NCI-H510A (cell line): Measurements from ENCODE around the gene LMBR1.
"Not testable (repeated sequence)": the region's sequence is repeated elsewhere in the genome, so short reads cannot be mapped to it uniquely, and the experiment has no call there.

Experiments used
- DNase-seq: peaks from one replicate; lab custom pipeline; 2025; lab: John Stamatoyannopoulos, UW

The LMBR1 gene

GRCh38 chr7:156759143-156759542 lies 133.8 kb downstream of the LMBR1 start:
- DNase-seq, result no peak

DNA sequence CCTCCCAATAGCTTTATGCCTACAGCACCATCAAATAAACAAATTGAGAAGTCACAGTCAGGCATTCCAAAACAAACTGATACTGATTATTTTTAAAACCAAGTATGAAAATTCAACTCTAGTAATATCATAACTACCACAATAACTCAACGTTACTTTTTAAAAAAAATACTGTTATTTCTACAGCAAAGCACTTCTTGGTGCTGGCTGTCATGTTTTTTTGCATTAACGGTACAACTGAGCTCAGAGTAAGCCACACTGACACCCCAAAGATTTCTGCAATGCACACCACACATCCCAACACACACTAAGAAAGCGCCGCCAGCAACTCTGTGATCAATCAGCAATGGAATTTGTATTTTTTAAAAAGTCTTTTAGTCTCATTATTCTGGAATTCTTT lies 138.8 kb downstream of the LMBR1 start:
- no peak for DNase-seq

GRCh38 chr7:156753630-156754029 lies 139.4 kb downstream of the LMBR1 start:
- no peak for DNase-seq

- no peak for DNase-seq
Measured at GRCh38 chr7:156753229-156753560, 139.8 kb downstream of the LMBR1 start.

DNA sequence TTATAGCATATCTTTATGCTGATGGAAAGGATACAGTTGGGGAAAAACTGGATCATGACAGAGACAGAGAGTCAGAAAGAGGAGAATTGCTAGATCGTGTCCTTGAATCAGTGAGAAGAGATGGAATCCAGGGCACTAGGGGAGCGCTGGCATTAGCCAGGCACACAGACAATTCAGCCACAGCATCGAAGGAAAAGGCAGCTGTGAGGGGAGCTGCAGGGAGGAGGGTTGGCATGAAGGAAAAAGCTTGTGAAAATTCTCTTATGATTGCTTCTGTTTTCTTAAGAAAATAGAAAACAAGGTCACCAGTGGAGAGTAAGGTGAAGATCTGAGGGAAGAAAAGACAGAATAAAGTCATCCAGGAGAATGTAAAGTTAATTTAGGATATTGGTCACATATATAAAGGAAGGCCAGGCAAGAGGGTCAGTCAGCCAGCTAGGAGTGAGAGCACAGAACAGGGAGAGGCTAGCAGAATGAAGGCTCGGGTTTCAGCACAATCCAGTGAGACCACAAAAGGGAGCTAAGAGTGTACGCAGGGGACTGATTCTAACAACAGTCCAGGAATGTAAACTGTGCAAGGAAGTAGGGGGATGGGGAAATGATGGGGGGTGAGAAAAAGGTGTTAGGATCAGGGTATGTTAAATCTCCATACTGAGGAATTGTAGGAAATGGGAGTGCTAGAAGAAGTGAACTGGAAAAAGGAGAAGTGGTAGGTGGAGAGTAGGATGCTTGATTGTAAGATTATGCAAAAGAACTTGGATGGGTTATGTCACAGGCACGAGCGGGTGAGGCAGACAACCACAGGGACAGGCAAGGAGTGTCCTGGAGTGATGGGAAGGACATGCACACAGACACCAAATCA lies 140.4 kb downstream of the LMBR1 start:
- DNase-seq, result no peak

DNA sequence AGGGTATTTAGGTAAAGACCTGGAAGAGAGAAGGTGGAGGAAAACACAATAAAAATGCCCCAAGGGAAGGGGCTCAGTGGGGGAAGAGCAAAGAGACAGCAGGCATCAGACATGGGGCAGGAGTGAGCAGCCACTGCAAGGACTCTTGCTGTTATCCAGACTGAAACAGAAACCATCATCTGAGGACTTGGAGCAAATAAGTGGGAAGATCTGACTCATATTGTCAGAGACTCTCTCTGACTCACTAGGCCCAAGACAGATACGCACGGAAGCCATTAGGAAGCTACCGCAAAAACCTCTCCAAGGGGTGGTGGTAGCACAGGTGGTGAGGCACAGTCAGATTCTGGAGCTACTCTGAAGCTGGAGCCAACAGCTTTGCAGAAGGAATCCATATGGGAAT lies 141.7 kb downstream of the LMBR1 start:
- DNase-seq, result no peak

GRCh38 chr7:156747718-156748117 lies 145.3 kb downstream of the LMBR1 start:
- no peak for DNase-seq

DNA sequence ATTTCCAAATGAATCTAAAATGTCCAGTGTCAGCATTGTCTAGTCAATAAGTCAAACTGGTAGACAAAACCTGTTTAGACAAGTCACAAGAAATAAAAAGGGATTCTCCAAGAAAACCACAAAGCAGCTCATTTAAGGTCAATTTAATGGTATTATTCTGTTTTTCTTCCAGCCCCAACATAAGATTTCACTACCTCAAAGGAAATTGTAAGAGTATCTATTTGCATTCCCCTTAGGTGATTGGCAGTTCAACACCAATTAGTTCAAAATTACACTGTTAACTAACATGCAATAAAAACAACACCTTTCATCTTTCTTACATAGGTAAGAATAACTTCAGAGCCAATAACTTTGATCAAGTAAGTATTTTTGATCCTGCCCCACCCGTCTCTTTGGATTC lies 146.1 kb downstream of the LMBR1 start:
- DNase-seq, result no peak

DNA sequence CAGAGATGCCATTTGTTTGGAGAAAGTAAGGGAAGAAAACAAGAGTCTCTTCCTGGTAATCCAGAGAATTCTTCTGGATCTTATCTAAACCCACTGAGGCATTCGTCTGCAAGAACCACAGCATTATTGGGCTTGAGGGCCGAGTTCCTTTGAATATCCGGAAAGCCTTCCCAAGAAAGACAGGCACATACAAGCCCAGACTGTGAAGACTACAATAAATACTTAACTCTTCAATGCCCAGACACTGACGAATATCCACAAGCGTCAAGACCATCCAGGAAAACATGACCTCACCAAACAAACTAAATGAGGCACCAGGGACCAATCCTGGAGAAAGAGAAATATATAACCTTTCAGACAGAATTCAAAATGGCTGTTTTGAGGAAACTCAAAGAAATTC lies 153.4 kb downstream of the LMBR1 start:
- DNase-seq, result no peak

- no peak for DNase-seq
Measured at GRCh38 chr7:156735851-156736250, 157.1 kb downstream of the LMBR1 start.

DNA sequence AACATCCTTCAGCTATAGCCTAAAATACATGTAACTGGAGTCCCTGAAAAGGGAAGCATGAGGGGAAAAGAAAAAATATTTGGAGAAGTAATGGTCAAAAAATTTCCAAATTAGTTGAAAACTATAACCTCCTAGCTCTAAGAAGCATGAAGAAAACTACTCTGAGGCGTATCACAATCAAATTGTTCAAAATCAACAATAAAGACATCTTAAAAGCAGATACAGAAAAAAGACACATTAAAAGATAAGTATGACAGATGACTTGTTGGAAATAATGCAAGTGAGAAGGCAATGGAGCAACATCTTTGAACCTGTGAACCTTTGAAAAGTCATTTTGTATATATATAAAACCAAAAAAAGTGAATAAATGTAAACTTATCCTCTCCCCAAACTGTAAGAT lies 159.3 kb downstream of the LMBR1 start:
- DNase-seq, result no peak

- no peak for DNase-seq
Measured at GRCh38 chr7:156732091-156732625, 160.8 kb downstream of the LMBR1 start.

DNA sequence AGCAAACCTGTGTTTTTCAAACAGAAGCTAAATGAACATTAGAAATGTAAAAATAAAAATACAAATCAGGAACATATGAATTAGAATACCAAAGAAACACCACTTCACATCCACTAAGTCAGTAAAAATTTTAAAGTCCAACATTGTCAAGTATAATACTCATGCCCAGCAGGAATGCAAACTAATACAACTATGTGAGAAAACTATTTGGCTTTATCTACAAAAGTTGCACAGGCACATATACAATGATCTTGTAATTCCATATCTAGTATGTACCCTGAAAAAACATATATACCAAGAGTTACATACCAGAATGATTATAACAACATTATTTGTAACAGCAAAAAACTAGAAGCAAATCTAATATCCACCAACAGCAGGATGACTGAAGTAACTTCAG lies 161.3 kb downstream of the LMBR1 start:
- no peak for DNase-seq

DNA sequence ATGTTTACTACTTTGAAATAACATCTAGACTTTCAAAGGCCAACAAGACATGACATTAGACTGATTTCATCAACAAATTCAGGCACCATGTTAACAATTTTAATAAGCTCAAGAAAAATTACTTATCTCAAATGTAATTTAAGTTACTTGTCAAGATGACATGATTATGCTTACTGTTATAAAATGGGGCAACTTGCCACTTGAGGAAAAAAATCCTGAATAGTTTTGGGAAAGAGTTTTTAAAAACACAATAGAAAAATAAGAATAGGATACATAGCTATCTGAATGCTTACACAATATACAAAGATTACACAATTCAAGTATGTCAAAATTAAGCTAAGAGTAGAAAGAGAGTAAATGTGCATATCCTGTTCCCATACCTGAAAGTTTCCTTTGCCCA lies 167.0 kb downstream of the LMBR1 start:
- DNase-seq, result no peak

DNA sequence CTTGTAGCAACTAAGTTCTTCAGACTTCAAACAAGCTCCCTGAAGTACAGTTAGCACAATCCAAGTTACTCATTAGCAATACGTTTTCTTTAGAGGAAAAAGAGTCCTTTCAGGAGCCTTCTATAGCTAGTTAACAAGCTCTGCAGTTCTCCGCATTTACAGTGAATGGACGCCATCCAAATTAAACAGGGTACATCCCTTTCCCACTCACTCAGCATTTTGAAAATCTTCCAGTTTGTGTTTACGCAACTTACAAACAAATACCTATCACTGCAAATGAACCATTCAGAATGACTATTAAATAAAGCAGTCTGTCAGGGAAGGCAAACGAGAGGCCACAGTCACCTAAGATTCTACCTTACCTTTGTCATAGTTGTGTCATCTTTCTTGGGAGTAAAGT lies 167.9 kb downstream of the LMBR1 start:
- no peak for DNase-seq

DNA sequence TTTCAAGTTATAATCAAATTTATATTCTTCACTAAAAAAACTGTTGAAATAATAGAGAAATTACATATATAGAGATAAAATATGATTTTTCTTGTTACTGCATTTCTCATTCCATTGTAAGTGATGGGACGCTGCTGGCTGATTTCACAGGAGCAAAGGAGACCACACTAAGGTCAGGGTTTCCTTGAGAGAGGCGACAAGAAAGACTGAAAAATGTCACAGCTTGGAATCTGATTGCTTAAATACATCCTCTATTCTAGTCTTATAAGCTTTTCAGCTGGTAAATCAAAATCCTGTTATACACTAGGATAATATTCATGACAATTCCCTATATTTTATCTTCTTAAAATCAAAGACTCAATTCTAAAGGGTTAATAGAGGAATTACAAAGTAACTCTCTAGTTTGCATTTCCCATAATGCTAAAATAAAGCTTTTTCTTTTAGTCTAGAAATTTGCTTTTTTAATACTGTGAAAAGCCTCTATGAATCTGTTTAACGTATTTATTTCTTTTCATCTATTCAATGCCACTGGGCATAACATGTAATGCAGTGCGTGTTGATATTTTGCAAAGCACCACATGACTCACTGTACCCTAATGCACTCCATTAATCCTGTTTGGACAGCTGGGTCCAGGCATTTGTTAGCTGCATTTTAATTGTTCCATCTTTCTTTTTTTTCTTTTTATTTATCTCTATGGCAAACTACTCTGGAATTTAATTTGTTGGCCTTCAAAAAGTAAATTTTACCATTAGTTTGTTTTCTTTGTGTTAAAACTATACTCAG lies 170.7 kb downstream of the LMBR1 start:
- no peak for DNase-seq

GRCh38 chr7:156703773-156704482 lies 189.1 kb downstream of the LMBR1 start:
- DNase-seq, result no peak

DNA sequence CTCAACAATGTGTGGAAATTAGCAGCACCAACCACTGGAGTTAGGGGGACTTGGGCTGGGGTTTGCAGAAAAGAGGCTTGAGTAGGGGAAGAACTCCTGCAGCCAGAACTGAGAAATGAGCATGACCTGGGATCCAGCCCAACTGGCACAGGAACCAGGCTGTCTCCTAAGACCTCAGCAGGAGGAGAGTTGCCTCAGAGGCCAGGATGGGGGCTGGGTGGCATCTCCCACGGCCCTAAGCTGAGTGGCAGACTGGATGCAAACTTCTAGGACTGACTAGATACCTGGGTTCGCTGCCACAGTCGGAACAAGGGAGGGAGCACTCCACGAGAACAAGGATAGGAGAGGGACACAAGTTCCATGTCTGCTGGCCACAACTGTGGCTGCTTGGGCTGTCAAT lies 189.8 kb downstream of the LMBR1 start:
- no peak for DNase-seq

DNA sequence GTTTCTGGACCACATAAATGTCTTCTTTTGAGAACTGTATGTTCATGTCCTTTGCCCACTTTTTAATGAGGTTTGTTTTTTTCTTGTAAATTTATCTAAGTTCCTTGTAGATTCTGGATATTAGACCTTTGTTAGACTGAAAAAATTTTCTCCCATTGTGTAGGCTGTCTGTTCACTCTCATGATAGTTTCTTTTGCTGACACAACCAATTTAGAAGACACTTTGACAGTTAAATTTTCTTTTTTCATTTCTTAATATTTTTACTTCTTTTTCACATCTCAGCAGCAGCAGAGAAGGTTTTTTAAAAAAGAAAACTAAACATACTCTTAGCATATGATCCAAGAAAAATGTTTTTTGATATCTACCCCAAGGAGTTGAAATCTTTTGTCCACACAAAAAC lies 190.6 kb downstream of the LMBR1 start:
- DNase-seq, result no peak

DNA sequence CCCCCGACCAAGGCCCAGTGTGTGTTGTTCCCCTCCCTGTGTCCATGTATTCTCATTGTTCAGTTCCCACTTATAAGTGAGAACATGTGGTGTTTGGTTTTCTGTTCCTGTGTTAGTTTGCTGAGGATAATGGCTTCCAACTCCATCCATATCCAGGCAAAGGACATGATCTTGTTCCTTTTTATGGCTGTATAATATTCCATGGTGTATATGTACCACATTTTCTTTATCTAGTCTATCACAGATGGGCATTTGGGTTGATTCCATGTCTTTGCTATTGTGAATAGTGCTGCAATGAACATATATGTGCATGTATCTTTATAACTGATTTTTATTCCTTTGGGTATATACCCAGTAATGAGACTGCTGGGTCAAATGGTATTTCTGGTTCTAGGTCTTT lies 191.2 kb downstream of the LMBR1 start:
- DNase-seq, result not testable (repeated sequence)

DNA sequence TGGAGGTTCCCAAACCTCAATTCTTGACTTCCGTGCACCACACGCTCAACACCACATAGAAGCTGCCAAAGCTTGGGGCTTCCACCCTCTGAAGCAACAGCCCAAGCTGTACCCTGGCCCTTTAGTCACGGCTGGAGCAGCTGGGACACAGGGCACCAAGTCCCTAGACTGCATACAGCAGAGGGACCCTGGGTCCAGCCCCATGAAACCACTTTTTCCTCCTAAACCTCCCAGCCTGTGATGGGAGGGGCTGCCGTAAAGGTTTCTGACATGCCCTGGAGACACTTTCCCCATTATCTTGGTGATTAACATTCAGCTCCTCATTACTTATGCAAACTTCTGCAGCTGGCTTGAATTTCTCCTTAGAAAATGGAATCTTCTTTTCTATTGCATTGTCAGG lies 194.5 kb downstream of the LMBR1 start:
- not testable (repeated sequence) for DNase-seq

DNA sequence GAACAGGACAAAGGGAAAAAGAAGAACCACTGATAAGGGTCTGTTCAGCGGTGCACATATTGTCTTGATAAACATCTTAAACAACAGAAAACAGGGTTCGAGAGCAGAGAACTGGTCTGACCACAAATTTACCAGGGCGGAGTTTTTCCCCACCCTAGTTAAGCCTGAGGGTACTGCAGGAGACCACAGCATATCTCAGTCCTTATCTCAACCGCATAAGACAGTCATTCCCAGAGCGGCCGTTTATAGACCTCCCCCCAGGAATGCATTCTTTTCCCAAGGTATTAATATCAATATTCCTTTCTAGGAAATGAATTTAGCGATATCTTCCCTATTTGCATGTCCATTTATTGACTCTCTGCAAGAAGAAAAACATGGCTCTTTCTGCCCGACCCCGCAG lies 195.7 kb downstream of the LMBR1 start:
- DNase-seq, result not testable (repeated sequence)

- no peak for DNase-seq
Measured at GRCh38 chr7:156693627-156694026, 199.4 kb downstream of the LMBR1 start.
